Measurements from ENCODE around the gene COL26A1. TPM values are rescaled to one million over a fixed set of nuclear protein-coding genes. Genes with fewer than 3 reads are reported as not detected.

The COL26A1 gene
- total RNA-seq, 3 donors from 2014 or later: not detected

DNA sequence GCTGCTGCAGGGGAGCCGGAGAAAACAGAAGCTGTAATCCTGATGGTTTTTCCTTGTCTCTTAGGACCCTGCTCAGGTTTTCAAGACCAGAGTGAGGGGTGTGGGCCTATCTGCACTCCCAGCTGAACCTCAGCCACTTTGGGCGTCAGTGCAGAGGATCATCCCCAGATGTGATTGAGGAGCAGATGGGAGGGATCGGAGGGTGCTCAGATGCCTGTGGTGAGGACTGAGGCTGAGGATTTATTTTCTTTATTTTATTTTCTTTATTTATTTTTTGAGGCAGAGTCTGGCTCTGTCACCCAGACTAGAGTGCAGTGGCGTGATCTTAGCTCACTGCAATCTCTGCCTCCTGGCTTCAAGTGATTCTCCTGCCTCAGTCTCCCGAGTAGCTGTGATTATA lies 13.9 kb downstream of the COL26A1 start:
- H3K4me1 ChIP-seq (ENCODE audit: low read depth): no peaks in the 10 kb centered on the region
- DNase-seq: no peak
- no peaks in the 10 kb centered on the region for H3K9me3 ChIP-seq
- intact Hi-C loops (cut with DNase I, micrococcal nuclease): no loop called here
- H3K4me3 ChIP-seq: no peak overlapping the region
- TF ChIP-seq, protein P1, sequence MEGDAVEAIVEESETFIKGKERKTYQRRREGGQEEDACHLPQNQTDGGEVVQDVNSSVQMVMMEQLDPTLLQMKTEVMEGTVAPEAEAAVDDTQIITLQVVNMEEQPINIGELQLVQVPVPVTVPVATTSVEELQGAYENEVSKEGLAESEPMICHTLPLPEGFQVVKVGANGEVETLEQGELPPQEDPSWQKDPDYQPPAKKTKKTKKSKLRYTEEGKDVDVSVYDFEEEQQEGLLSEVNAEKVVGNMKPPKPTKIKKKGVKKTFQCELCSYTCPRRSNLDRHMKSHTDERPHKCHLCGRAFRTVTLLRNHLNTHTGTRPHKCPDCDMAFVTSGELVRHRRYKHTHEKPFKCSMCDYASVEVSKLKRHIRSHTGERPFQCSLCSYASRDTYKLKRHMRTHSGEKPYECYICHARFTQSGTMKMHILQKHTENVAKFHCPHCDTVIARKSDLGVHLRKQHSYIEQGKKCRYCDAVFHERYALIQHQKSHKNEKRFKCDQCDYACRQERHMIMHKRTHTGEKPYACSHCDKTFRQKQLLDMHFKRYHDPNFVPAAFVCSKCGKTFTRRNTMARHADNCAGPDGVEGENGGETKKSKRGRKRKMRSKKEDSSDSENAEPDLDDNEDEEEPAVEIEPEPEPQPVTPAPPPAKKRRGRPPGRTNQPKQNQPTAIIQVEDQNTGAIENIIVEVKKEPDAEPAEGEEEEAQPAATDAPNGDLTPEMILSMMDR (IDR thresholded peaks at IDR 0.05): no peak
- no peak for ATAC-seq
- H3K36me3 ChIP-seq (ENCODE audit: low read depth): no peaks in the 10 kb centered on the region

DNA sequence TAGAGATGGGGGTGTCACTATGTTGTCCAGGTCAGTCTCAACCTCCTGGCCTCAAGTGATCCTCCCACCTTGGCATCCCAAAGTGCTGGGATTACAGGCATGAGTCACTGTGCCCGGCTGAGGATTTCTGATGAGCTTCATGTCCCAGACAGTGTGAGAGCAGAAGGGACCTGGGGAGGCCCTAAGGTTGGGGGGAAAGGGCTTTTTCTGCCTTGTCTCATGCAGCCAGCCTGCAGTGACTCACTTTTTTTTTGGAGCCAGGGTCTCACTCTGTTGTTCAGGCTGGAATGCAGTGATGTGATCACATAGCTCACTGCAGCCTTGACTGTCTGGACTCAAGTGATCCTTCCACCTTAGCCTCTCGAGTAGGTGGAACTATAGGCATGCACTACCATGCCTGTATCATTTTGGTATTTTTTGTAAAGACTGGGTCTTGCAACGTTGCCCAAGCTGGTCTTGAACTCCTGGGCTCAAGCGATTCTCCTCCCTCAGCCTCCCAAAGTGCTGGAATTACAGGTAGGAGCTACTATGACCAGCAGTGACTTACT lies 14.6 kb downstream of the COL26A1 start:
- Histone ChIP-seq H3K4me3 (no peak overlapping the region), H3K4me1 (ENCODE audit: low read depth) (no peaks in the 10 kb centered on the region), H3K9me3 (no peaks in the 10 kb centered on the region), H3K36me3 (ENCODE audit: low read depth) (no peaks in the 10 kb centered on the region)
- intact Hi-C loops (cut with DNase I, micrococcal nuclease): no loop called here
- ATAC-seq: no peak
- DNase-seq: no peak
- TF ChIP-seq, protein P1 (IDR thresholded peaks at IDR 0.05): no peak

DNA sequence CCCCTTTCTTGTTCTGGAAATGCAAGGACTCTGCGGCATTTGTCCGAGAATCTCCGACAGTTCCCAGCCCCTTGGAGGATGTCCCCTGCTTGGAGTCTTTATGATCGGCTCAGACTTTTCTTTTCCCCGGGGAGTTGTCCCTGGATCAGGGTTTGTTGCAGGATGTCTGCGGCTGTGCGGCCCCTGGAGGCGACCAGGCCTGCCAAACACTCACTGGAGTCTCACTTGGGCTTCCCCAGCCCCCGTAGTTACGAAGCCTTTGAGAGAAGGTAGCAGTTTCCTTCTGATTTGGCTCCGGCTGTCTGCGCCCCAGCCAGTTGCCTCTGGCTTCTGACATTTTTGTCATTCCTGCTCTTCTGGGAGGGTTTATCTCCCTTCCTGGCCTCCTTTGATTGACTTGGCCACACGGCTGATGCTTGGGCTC lies 16.1 kb downstream of the COL26A1 start:
- no peak for DNase-seq
- no peak for ATAC-seq
- Histone ChIP-seq H3K36me3 (ENCODE audit: low read depth) (no peaks in the 10 kb centered on the region), H3K4me3 (no peak overlapping the region), H3K4me1 (ENCODE audit: low read depth) (no peaks in the 10 kb centered on the region), H3K9me3 (no peaks in the 10 kb centered on the region)
- TF ChIP-seq, protein P1 (IDR thresholded peaks at IDR 0.05): no peak
- intact Hi-C loops (cut with DNase I, micrococcal nuclease): no loop called here

DNA sequence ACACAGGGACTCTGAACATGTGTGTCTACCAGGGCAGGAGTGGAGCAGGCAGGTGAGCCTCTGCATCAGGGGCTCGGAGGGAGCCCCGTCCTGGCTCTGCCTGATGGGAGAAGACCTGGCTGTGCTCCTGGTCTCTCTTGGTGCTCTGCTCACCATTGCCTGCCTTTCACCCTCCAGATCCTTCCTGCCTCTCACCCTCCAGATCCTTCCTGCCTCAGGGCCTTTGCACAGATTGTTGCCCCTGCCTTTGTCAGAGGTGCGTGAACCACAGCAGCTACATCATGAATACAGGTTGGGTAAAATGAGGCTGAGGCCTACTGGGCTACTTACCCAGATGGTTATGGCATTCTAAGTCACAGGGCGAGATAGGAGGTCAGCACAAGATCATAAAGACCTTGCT lies 16.6 kb downstream of the COL26A1 start:
- TF ChIP-seq, protein P1 (IDR thresholded peaks at IDR 0.05): no peak
- intact Hi-C loops (cut with DNase I, micrococcal nuclease): no loop called here
- Histone ChIP-seq H3K36me3 (ENCODE audit: low read depth) (no peaks in the 10 kb centered on the region), H3K4me1 (ENCODE audit: low read depth) (no peaks in the 10 kb centered on the region), H3K9me3 (no peaks in the 10 kb centered on the region), H3K4me3 (no peak overlapping the region)
- DNase-seq (no peak), ATAC-seq (no peak)

DNA sequence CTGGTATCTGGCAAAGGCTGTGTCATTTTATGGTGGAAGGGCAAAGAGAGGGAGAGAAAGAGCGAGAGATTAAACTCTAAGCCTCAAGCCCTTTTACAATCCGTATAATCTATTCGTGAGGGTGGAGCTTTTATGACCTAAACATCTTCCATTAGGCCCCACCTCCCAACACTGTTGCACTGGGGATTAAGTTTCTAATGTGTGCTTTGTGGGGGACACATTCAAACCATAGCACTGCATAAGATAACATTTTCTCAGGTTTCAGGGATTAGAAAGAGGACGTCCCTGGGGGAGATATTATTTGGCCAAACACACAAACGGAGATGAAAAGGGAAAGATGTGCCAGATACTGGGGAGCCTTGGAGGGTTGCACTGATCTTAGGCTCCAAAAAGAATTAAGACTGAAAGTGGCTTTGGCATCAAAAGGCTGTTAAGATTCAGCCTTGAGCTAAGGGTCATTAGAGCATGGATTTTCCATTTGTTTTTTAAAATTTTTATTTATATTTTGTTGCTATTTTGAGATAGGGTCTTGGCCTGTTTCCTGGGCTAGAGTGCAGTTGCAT lies 19.0 kb downstream of the COL26A1 start:
- DNase-seq (no peak), ATAC-seq (no peak)
- no peaks in the 10 kb centered on the region for H3K4me1 ChIP-seq (ENCODE audit: low read depth)
- intact Hi-C loops (cut with DNase I, micrococcal nuclease): no loop called here
- no peak overlapping the region for H3K4me3 ChIP-seq
- H3K9me3 ChIP-seq: no peaks in the 10 kb centered on the region
- H3K36me3 ChIP-seq (ENCODE audit: low read depth): no peaks in the 10 kb centered on the region
- TF ChIP-seq, protein P1 (IDR thresholded peaks at IDR 0.05): no peak

DNA sequence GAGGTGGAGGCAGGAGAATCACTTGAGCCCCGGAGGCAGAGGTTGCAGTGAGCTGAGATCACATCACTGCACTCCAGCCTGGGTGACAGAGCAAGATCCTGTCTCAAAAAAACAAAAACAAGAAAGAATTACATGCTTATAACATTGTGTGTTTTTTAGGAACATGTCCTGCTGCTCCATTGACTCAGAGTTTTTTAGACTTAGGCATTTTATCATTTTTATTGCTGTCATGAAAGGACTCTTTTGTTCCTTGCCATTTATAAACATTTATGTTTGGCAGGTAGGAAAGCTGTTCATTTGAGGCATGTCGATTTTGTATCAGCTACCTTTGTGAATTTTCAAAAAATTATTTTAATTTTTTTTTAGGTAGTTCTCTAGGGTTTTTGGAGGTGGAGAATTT lies 20.3 kb downstream of the COL26A1 start:
- H3K36me3 ChIP-seq (ENCODE audit: low read depth): no peaks in the 10 kb centered on the region
- ATAC-seq (no peak), DNase-seq (no peak)
- TF ChIP-seq, protein P1 (IDR thresholded peaks at IDR 0.05): no peak
- intact Hi-C loops (cut with DNase I, micrococcal nuclease): no loop called here
- H3K4me3 ChIP-seq: no peak overlapping the region
- no peaks in the 10 kb centered on the region for H3K9me3 ChIP-seq
- no peaks in the 10 kb centered on the region for H3K4me1 ChIP-seq (ENCODE audit: low read depth)
